Astrocyte of the cerebellum (primary cell): ENCODE results near the gene NR2F1-AS1.

Experiments
- DNase-seq: peaks from one replicate; pipeline ENCODE4 v3.0.0-alpha.2; 2011; ENCODE audit warnings: low read depth
- H3K4me3 ChIP-seq: 2 replicates; pipeline ENCODE4 v1.5.1; 2011; ENCODE audit warnings: mild to moderate bottlenecking, low read depth, low read length, moderate library complexity
- in situ Hi-C: cut with HindIII; loops from 2 replicates; pipeline ENCODE4 v1.10.0; 2017; ENCODE audit warnings: low sequenced_read_pairs
- TF ChIP-seq, protein P1 (sequence below): IDR thresholded peaks from 2 replicates; pipeline ENCODE4 v1.5.1; 2012; ENCODE audit warnings: low read length, low read depth, moderate library complexity, mild to moderate bottlenecking; ENCODE audit errors: missing control alignments

The NR2F1-AS1 gene

DNA sequence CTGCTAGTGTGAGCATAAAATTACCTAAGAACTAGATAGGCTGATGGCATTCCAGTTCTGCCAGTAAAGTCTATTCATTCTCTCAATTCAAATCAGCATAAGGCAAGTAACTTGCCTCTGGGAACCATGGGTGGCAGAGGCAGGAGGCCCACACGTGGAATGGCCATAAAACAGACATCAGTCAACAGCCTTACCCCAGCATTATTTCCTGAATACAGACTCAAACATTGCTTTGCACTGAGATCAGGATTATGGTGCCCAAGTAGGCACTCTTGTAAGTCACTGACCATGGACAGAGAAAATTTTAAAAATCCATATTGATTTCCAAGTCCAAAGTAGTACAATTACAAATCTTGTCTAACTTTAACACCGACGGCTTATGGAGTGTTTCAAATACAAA is 157.7 kb downstream of the NR2F1-AS1 start:
- TF ChIP-seq, protein P1, sequence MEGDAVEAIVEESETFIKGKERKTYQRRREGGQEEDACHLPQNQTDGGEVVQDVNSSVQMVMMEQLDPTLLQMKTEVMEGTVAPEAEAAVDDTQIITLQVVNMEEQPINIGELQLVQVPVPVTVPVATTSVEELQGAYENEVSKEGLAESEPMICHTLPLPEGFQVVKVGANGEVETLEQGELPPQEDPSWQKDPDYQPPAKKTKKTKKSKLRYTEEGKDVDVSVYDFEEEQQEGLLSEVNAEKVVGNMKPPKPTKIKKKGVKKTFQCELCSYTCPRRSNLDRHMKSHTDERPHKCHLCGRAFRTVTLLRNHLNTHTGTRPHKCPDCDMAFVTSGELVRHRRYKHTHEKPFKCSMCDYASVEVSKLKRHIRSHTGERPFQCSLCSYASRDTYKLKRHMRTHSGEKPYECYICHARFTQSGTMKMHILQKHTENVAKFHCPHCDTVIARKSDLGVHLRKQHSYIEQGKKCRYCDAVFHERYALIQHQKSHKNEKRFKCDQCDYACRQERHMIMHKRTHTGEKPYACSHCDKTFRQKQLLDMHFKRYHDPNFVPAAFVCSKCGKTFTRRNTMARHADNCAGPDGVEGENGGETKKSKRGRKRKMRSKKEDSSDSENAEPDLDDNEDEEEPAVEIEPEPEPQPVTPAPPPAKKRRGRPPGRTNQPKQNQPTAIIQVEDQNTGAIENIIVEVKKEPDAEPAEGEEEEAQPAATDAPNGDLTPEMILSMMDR, result no peak
- H3K4me3 ChIP-seq, result no peak overlapping the region
- no peak for DNase-seq
- in situ Hi-C loops, result loop anchor here (5.0 kb wide), 1 partner anchor 96 kb away; no protein-coding TSS in a partner anchor

DNA sequence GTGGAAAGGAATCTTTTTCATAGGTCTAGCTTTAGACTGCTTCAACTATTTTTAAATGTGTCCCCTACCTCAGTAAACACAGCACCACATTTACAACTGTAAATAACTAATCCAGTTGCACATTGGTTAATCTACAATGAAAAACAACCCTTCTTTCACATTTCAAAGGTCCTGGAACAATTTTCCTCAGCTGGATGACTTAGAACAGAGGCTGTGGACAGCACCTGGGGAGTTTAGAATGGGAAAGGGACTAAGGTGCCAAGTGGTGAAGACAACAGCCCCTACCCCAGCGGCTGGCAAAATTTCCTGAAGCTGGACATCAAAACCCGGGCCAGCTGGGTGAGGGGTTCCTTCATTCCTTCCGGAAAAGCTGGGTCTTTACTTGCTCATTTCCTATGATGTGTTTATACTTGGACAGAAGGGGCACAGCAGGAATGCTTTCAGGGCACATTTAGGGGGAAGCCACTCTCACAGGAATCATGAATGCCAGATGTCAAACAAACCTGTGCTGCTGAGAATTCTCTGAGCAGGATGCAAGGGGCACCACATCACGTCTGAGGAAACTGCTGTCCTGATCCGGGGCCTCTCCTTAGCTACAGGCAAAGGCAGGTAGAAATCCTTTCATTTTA is 158.3 kb downstream of the NR2F1-AS1 start:
- TF ChIP-seq, protein P1, result no peak
- H3K4me3 ChIP-seq, result no peak overlapping the region
- no peak for DNase-seq
- in situ Hi-C loops, result loop anchor here (5.0 kb wide), 1 partner anchor 95 kb away; no protein-coding TSS in a partner anchor

DNA sequence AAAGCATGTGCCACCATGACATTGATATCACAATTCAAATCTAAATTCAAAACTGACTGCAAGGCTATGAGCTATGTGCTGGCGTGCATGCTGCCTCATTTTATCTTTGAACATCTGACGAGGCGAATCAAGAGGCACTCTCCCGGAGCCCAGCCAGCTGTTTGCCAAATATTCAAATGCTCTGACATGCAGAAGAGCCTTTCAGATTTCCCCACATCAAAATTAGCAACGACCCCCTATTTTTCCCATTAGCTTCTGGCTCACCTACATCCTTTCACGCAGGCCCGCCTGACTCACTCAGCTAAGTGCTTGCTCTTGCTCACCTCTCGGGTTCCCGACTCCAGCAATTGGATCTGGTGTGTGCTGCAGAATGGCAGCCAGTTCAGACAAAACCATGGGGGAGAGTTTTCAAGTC is 159.0 kb downstream of the NR2F1-AS1 start:
- no peak for DNase-seq
- H3K4me3 ChIP-seq, result no peak overlapping the region
- TF ChIP-seq, protein P1, result no peak
- in situ Hi-C loops, result loop anchor here (5.0 kb wide), 1 partner anchor 95 kb away; no protein-coding TSS in a partner anchor

DNA sequence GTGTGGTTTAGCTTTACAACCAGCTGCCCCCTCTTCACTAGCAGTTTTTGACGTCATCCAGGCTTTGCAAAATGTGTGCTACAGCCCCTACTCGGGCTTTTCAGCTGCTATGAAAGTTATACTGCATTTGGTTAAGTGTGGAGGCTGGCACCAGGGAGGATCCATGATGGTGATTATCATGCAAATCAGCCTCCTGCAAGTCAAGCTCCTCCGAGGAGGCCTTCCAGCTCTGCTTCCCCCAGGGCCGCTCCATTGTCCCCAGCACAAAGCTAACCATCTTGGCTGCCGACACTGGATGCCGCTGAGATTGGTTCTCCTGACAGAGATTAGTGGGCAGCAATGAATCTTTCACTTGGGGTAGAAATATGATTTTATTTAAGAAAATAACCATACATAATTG is 159.6 kb downstream of the NR2F1-AS1 start:
- TF ChIP-seq, protein P1, result no peak
- no peak overlapping the region for H3K4me3 ChIP-seq
- in situ Hi-C loops, result loop anchor here (5.0 kb wide), 1 partner anchor 94 kb away; no protein-coding TSS in a partner anchor
- DNase-seq, result no peak

DNA sequence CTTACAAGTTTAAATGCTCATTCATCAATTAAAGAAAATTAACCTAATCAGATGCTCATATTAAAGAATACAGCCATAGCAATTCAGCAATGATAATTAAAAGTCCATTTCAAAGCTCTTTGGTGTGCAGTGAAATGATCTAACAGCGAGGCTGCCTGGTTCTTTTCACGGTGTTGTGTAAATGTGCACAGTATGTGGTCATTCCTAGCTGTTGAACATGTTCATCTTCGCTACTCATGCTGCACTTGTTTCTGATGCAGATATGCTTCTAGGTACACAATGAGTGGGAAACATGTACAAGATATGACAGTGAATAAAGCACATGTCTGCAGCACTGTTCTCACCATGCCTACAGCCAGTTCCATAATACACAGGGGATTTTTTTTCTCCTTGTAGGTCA is 163.5 kb downstream of the NR2F1-AS1 start:
- in situ Hi-C loops, result no loop called here
- no peak for DNase-seq
- no peak overlapping the region for H3K4me3 ChIP-seq
- TF ChIP-seq, protein P1, result no peak

DNA sequence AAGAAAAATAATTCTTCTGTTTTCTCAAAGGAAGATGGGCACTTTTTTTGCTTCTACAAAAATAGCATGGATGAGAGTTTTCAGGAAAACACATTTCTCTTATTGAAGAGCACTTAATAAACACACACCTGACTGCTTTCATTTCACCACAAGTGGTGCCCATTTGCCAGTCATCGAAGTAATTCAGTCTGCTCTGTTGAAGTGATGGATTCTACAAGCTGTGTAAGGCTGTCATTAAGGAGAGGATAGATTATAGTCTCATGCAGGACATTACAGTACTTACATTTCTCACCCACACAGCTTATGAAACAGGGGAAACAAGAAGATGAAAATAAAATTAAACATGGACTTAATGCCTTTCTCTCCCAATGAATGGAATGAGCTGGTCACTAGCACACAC is 165.2 kb downstream of the NR2F1-AS1 start:
- DNase-seq, result no peak

More for the DNA sequence above, 165.2 kb downstream of the NR2F1-AS1 start:
- TF ChIP-seq, protein P1, result no peak
- H3K4me3 ChIP-seq, result no peak overlapping the region
- in situ Hi-C loops, result no loop called here
